Neural progenitor cell (in vitro differentiated cells): Measurements from ENCODE around the gene SREBF2. TPM values are rescaled to one million over a fixed set of nuclear protein-coding genes. Genes with fewer than 3 reads are reported as not detected.

ENCODE experiments used
- DNase-seq: peaks from one replicate; pipeline ENCODE4 v3.0.0-alpha.2; 2016; ENCODE audit warnings: low spot score
- H2AFZ ChIP-seq: fragments of 200-600 bp; sonication (generic); replicated peaks from 2 replicates; pipeline ENCODE4 v1.6.1; 2016; ENCODE audit warnings: antibody characterized with exemption
- H3F3A ChIP-seq: fragments of 200-600 bp; sonication (generic); 2 replicates; pipeline ENCODE4 v1.6.1; 2016; ENCODE audit warnings: antibody characterized with exemption, low read depth
- H3K27ac ChIP-seq: fragments of 200-600 bp; sonication (generic); 2 replicates; pipeline ENCODE4 v1.5.1; 2016; ENCODE audit warnings: mild to moderate bottlenecking
- H3K27me3 ChIP-seq: fragments of 200-600 bp; sonication (generic); 2 replicates; pipeline ENCODE4 v1.6.1; 2016; ENCODE audit warnings: mild to moderate bottlenecking, moderate library complexity
- H3K36me3 ChIP-seq: fragments of 200-600 bp; sonication (generic); 2 replicates; pipeline ENCODE4 v1.5.1; 2016
- H3K4me1 ChIP-seq: fragments of 200-600 bp; sonication (generic); 2 replicates; pipeline ENCODE4 v1.6.1; 2016; ENCODE audit warnings: mixed run types
- H3K4me2 ChIP-seq: fragments of 200-600 bp; sonication (generic); 2 replicates; pipeline ENCODE4 v1.6.1; 2016
- H3K4me3 ChIP-seq: fragments of 200-600 bp; sonication (generic); 2 replicates; pipeline ENCODE4 v1.5.1; 2016
- H3K79me2 ChIP-seq: fragments of 200-600 bp; sonication (generic); 2 replicates; pipeline ENCODE4 v1.6.1; 2016; ENCODE audit warnings: low read depth
- H3K9ac ChIP-seq: fragments of 200-600 bp; sonication (generic); 2 replicates; pipeline ENCODE4 v1.6.1; 2016
- H3K9me3 ChIP-seq: fragments of 200-600 bp; sonication (generic); 2 replicates; pipeline ENCODE4 v1.5.1; 2016; ENCODE audit warnings: low read depth
- H4K20me1 ChIP-seq: fragments of 200-600 bp; sonication (generic); 2 replicates; pipeline ENCODE4 v1.6.1; 2016; ENCODE audit warnings: low read depth
- H3K27ac Mint-ChIP-seq: 3 replicates; pipeline ENCODE4 v1.8.0; 2021; ENCODE audit warnings: mixed read lengths
- H3K27me3 Mint-ChIP-seq: 2 replicates; pipeline ENCODE4 v1.8.0; 2022; ENCODE audit warnings: low read depth, mild to moderate bottlenecking, inconsistent platforms, moderate library complexity, mixed read lengths; ENCODE audit not compliant: insufficient read depth
- H3K36me3 Mint-ChIP-seq: 3 replicates; pipeline ENCODE4 v1.8.0; 2021; ENCODE audit warnings: mixed read lengths
- H3K4me1 Mint-ChIP-seq: 3 replicates; pipeline ENCODE4 v1.8.0; 2021; ENCODE audit warnings: mixed read lengths
- H3K4me3 Mint-ChIP-seq: 3 replicates; pipeline ENCODE4 v1.8.0; 2021; ENCODE audit warnings: mild to moderate bottlenecking, moderate library complexity, mixed read lengths
- H3K9me3 Mint-ChIP-seq: 3 replicates; pipeline ENCODE4 v1.8.0; 2020; ENCODE audit warnings: mixed read lengths
- EZH2 ChIP-seq: fragments of 200-600 bp; sonication (generic); IDR thresholded peaks from 2 replicates; pipeline ENCODE4 v1.6.1; 2017; ENCODE audit warnings: antibody characterized with exemption, mild to moderate bottlenecking, moderate library complexity
- EZH2phosphoT487 ChIP-seq: fragments of 200-600 bp; sonication (generic); IDR thresholded peaks from 2 replicates; pipeline ENCODE4 v1.6.1; 2017; ENCODE audit warnings: antibody characterized with exemption
- total RNA-seq: library from RNA; depleted of rRNA; stranded (reverse); fragments of >200 nt; gene quantifications from 2 replicates; pipeline ENCODE4 v1.2.3, GENCODE V29; 2015; ENCODE audit warnings: low replicate concordance
- TF ChIP-seq, protein P1 (sequence below): fragments of 200-600 bp; sonication (generic); IDR thresholded peaks from 2 replicates; pipeline ENCODE4 v1.5.1; 2017; ENCODE audit warnings: antibody characterized with exemption, mild to moderate bottlenecking

The SREBF2 gene
- total RNA-seq, 1 donor from 2014 or later, result 64.0 TPM

DNA sequence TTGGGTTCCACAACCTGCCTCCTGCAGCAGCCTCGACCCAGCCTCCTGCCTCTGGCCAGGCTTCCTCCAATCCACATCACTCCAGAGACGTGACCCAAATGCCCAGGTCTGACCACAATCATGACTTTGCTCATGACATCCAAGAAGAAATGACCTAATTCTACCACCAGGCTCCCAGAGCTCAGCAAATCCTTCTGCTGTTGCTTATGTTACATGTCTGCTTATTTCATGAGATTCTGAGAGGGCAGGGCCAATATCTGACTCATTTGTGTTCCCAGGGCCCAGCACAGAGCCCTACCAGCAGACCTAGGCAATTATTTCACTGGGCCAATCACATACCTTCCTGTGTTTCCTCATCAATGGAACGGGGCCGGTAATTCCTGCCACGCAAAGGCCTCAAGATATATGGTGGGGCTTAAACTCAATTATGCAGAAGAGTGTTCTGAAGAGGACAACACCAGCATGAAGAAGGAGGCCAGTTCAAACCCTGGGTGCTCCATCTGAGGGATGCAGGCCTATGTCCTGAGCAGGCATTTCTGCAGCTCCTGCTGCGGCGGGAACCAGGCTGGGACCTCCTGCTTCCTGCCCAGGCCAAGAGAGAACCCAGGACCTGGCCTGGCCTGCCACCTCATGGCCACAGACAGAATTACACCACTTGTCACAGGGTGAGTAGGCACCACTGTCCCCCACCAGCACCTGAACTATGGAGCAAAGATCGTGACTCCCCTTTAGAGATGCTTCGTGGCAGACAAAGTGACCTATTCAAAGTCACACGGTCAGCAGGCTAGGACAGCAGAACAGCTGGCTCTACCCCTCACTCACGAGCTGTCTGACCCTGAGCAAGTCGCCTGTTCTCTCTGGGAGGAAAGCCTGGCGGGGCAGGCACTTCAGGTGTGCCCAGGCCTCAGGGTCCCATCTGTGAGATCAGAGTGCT is 108.2 kb downstream of the SREBF2 start:
- H3K36me3 Mint-ChIP-seq, result peaks cover 27% of the 10 kb centered on the region

DNA sequence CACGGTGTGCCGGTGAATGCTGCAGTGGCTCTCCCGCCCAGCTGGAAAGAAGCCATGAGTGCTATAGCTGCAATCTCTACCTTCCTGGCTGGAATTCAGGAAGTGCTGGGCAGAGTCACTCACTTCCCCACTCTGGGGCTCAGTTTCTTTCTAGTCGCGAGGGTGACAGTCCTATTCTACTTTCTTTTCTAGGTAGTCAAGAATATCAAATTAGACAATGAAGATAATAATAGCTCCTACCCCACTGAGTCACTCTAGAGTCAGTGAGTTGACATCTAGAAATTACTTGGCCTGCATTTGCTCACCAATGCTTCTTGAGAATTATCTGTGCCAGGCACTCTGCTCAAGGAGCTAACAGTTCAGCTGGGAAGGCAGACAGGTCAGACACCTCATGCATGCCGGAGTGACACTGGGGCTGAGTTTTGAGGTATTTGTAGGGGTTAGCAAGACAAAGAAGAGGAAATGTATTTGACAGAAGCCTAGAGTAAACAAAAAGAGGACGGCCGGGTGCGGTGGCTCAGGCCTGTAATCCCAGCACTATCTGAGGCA is 110.8 kb downstream of the SREBF2 start:
- peak overlapping the region; percentile 50 for H3K4me3 Mint-ChIP-seq
- Histone ChIP-seq H2AFZ (no peak overlapping the region), H3K4me1 (peaks cover 13% of the 10 kb centered on the region), H3K36me3 (no peaks in the 10 kb centered on the region), H3K27ac (no peak overlapping the region), H3F3A (peaks cover 43% of the 10 kb centered on the region), H3K27me3 (no peaks in the 10 kb centered on the region), H3K4me3 (no peak overlapping the region), H3K4me2 (no peak overlapping the region), H4K20me1 (peaks cover 15% of the 10 kb centered on the region), H3K9ac (no peak overlapping the region), H3K9me3 (no peaks in the 10 kb centered on the region), H3K79me2 (peaks cover 20% of the 10 kb centered on the region)
- DNase-seq, result no peak
- H3K27ac Mint-ChIP-seq, result no peak overlapping the region
- no peaks in the 10 kb centered on the region for H3K27me3 Mint-ChIP-seq
- TF ChIP-seq, protein P1, sequence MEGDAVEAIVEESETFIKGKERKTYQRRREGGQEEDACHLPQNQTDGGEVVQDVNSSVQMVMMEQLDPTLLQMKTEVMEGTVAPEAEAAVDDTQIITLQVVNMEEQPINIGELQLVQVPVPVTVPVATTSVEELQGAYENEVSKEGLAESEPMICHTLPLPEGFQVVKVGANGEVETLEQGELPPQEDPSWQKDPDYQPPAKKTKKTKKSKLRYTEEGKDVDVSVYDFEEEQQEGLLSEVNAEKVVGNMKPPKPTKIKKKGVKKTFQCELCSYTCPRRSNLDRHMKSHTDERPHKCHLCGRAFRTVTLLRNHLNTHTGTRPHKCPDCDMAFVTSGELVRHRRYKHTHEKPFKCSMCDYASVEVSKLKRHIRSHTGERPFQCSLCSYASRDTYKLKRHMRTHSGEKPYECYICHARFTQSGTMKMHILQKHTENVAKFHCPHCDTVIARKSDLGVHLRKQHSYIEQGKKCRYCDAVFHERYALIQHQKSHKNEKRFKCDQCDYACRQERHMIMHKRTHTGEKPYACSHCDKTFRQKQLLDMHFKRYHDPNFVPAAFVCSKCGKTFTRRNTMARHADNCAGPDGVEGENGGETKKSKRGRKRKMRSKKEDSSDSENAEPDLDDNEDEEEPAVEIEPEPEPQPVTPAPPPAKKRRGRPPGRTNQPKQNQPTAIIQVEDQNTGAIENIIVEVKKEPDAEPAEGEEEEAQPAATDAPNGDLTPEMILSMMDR, result no peak
- TF ChIP-seq EZH2phosphoT487 (no peak), EZH2 (no peak)
- peaks cover 25% of the 10 kb centered on the region for H3K36me3 Mint-ChIP-seq
- H3K4me1 Mint-ChIP-seq, result peaks cover 34% of the 10 kb centered on the region
- no peaks in the 10 kb centered on the region for H3K9me3 Mint-ChIP-seq

More for the DNA sequence above, 108.2 kb downstream of the SREBF2 start:
- H3K9me3 Mint-ChIP-seq, result no peaks in the 10 kb centered on the region
- Histone ChIP-seq H3K27ac (no peak overlapping the region), H3K9ac (no peak overlapping the region), H3K4me1 (peaks cover 8% of the 10 kb centered on the region), H3K36me3 (no peaks in the 10 kb centered on the region), H3K4me2 (no peak overlapping the region), H3K9me3 (no peaks in the 10 kb centered on the region), H3K27me3 (no peaks in the 10 kb centered on the region), H3K4me3 (no peak overlapping the region), H3K79me2 (peaks cover 17% of the 10 kb centered on the region), H2AFZ (no peak overlapping the region), H3F3A (peaks cover 35% of the 10 kb centered on the region), H4K20me1 (peaks cover 19% of the 10 kb centered on the region)
- H3K27ac Mint-ChIP-seq, result no peak overlapping the region
- H3K27me3 Mint-ChIP-seq, result no peaks in the 10 kb centered on the region
- no peak overlapping the region for H3K4me3 Mint-ChIP-seq
- TF ChIP-seq EZH2, result no peak
- TF ChIP-seq, protein P1, result peak; percentile 87
- TF ChIP-seq EZH2phosphoT487, result no peak
- peak; percentile 86 for DNase-seq
- H3K4me1 Mint-ChIP-seq, result peaks cover 21% of the 10 kb centered on the region

DNA sequence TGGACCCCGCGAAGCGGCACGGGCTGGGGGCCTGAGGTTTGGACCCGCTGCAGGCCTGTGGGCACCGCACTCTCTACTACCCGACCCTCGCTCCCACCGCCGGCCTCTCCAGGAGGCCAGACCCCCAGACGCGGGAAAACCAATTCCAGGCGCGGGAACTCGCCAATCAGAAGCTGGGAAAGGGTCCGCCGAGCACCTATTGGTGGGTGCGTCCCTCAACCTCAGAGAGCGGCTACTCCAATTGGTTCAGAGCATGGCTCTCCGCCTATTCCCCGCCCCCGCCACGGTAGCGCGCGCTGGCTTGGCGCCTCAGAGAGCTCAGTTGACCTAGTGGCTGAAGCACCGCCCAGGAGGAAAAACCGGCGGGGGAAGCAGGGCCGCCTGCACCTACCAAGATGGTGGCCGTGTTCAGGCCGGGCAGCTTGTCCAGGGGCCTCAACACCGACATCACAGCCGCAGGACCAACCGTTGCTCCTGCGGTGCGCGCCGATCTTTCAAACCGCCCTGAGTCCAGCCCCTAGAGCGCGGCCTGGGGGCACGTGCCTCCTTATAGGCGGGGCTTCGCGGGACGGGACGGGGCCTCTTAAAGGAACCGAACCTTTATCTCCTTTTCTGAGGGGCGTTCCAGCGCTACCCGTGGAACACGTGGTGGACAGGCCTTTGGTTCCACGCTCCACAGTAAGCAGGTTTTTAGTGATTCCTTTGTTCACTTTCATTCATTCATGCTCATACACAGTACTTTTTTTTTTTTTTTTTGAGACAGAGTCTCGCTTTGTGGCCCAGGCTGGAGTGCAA is 113.9 kb downstream of the SREBF2 start, which contains the start of gene CENPM:
TSS of gene CENPM (minus strand) at position 524 of the 795 bp plus-strand sequence. CDS start at position 448, 76 bp downstream.
- Histone ChIP-seq H3K9ac (no peak within 1 kb of the TSS), H4K20me1 (peaks cover 2% of the 10 kb centered on the region), H3K4me2 (peak within 1 kb of the TSS; percentile 73), H3K27me3 (no peaks in the 10 kb centered on the region), H3K4me3 (peak within 1 kb of the TSS; percentile 51), H3F3A (peaks cover 32% of the 10 kb centered on the region), H3K4me1 (peaks cover 25% of the 10 kb centered on the region), H3K36me3 (no peaks in the 10 kb centered on the region), H3K27ac (no peak within 1 kb of the TSS), H2AFZ (peak within 1 kb of the TSS; percentile 83), H3K9me3 (no peaks in the 10 kb centered on the region), H3K79me2 (peaks cover 15% of the 10 kb centered on the region)
- Mint-ChIP-seq H3K27me3 (no peaks in the 10 kb centered on the region), H3K27ac (peak within 1 kb of the TSS; percentile 69), H3K4me3 (peak within 1 kb of the TSS; percentile 89), H3K9me3 (no peaks in the 10 kb centered on the region), H3K4me1 (peaks cover 49% of the 10 kb centered on the region), H3K36me3 (peaks cover 15% of the 10 kb centered on the region)
- TF ChIP-seq, protein P1, result peak; percentile 0
- peak; percentile 11 for TF ChIP-seq EZH2phosphoT487
- TF ChIP-seq EZH2, result peak; percentile 65
- DNase-seq, result peak; percentile 97
